GM23338 (cell line): Measurements from ENCODE around the gene WHAMM.

Experiments used
- EZH2 ChIP-seq: fragments of 200-600 bp; sonication (generic); IDR thresholded peaks from one replicate; pipeline ENCODE4 v1.8.0; 2017; ENCODE audit warnings: antibody characterized with exemption, mild to moderate bottlenecking, low read depth; ENCODE audit not compliant: unreplicated experiment
- POLR2AphosphoS5 ChIP-seq: IDR thresholded peaks from 2 replicates; pipeline ENCODE4 v1.6.1; 2016; ENCODE audit warnings: antibody characterized with exemption, low read depth
- TF ChIP-seq, protein P1 (sequence below), 2 experiments: fragments of 200-600 bp in 1 of 2; sonication (generic) in 1 of 2; conservative IDR thresholded peaks; 2 replicates each; pipeline versions ENCODE4 v1.5.1 to v1.6.1; 2016 to 2017; ENCODE audit warnings: antibody characterized with exemption in 2 of 2, low read depth in 2 of 2, mild to moderate bottlenecking in 2 of 2, moderate library complexity in 1 of 2

DNA sequence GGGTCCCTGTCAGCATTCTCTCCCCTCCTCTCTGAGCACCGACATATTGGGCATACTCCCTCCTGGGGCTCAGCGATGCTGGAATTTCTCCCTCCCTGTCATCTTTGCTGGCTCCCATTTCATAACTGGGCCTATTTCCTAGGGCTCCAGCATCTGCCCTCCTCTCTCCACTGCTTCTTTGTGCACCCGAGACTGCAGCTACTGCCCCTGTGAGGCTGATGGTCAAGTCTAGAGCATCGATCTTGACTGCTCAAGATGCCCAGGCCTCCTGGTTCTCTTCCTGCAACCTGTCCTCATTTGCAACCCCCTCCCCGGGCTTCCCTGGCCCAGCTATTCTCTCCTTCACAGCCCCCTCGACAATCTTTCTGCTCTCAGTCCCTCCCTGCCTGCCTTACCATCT, 53.5 kb downstream of the WHAMM start:
- TF ChIP-seq, protein P1, sequence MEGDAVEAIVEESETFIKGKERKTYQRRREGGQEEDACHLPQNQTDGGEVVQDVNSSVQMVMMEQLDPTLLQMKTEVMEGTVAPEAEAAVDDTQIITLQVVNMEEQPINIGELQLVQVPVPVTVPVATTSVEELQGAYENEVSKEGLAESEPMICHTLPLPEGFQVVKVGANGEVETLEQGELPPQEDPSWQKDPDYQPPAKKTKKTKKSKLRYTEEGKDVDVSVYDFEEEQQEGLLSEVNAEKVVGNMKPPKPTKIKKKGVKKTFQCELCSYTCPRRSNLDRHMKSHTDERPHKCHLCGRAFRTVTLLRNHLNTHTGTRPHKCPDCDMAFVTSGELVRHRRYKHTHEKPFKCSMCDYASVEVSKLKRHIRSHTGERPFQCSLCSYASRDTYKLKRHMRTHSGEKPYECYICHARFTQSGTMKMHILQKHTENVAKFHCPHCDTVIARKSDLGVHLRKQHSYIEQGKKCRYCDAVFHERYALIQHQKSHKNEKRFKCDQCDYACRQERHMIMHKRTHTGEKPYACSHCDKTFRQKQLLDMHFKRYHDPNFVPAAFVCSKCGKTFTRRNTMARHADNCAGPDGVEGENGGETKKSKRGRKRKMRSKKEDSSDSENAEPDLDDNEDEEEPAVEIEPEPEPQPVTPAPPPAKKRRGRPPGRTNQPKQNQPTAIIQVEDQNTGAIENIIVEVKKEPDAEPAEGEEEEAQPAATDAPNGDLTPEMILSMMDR (conservative IDR thresholded peaks at IDR 0.05; ENCODE audit: low read depth in 2 of 2): no peak
- TF ChIP-seq POLR2AphosphoS5 (no peak), EZH2 (no peak)
